Measurements from ENCODE around the gene GIT2.

DNA sequence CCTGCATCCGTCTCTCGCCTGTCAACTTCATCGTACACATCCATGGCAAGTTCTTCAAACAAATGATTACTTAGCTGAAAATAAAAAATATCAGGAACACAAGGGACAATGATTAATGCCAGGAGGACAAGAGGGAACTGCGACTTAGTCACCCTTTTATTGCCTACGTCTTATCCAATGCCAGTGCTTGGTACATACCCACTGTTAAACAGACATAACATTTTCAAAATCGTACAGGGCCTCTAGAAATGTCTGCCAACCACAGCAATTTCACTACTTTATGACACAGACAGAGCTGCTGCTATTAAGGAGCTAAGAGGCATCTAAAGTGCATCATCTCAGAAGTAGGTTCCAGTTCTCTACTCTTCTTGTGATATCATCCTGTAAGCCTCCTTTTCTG, 34.6 kb downstream of the GIT2 start:
- TF ChIP-seq POLR2A (IDR thresholded peaks at IDR 0.05), result no peak
- TF ChIP-seq, protein P1, sequence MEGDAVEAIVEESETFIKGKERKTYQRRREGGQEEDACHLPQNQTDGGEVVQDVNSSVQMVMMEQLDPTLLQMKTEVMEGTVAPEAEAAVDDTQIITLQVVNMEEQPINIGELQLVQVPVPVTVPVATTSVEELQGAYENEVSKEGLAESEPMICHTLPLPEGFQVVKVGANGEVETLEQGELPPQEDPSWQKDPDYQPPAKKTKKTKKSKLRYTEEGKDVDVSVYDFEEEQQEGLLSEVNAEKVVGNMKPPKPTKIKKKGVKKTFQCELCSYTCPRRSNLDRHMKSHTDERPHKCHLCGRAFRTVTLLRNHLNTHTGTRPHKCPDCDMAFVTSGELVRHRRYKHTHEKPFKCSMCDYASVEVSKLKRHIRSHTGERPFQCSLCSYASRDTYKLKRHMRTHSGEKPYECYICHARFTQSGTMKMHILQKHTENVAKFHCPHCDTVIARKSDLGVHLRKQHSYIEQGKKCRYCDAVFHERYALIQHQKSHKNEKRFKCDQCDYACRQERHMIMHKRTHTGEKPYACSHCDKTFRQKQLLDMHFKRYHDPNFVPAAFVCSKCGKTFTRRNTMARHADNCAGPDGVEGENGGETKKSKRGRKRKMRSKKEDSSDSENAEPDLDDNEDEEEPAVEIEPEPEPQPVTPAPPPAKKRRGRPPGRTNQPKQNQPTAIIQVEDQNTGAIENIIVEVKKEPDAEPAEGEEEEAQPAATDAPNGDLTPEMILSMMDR (IDR thresholded peaks at IDR 0.05), result no peak
